HG03097 (cell line): ENCODE measurements around the gene NUS1.
"Not testable (repeated sequence)": the region's sequence is repeated elsewhere in the genome, so short reads cannot be mapped to it uniquely, and the experiment has no call there.

ENCODE experiments used
- ATAC-seq: cut with Tn5 transposase; IDR thresholded peaks from one replicate; pipeline ENCODE4 v1.9.1; 2021; ENCODE audit not compliant: unreplicated experiment, low FRiP score

NUS1 gene

DNA sequence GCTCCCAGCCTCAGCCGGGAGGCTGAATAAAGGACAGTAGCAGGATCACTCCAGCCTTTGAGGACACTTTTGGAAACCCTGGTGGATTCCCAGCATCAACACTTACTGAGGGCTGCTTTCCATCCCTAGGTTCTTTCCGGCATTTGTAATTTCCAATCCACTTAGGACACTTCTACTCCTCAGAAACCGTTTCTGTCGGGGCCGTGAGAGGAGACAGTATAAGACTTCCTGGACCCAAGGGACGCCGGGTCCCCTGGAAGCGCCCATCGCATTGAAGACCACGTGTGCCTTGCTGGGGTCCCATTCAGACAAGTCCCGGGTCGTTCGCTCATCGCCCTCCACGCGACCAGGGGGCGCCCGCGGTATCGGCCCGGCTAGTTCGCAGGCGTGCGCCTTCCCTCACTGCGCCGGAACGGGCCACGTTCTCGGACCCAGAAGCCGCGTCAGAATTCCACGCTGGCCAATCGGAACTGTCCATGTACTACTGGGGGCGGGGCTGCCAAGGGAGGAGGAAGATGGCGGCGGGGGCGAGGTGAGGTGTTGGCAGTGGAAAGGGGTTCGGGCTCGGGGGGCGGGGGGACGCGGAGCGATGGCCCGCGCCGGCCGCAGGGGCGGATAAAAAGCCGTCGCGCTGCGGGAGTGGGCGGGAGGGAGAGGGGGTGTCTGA lies at the start of gene NUS1:
Gene NUS1, plus strand, starts transcription at position 479 of the 667 bp plus-strand sequence. CDS start 202 bp downstream, outside the sequence.
- peak; percentile 98 for ATAC-seq

GRCh38 chr6:117627533-117627932 lies 47.7 kb upstream of the NUS1 start:
- no peak for ATAC-seq

- ATAC-seq, result no peak
Observed at GRCh38 chr6:117629119-117629660, 46.1 kb upstream of the NUS1 start.

GRCh38 chr6:117637770-117638169 lies 37.5 kb upstream of the NUS1 start:
- ATAC-seq, result no peak

GRCh38 chr6:117642976-117643375 lies 32.3 kb upstream of the NUS1 start:
- no peak for ATAC-seq

GRCh38 chr6:117651984-117652383 lies 23.3 kb upstream of the NUS1 start:
- not testable (repeated sequence) for ATAC-seq

DNA sequence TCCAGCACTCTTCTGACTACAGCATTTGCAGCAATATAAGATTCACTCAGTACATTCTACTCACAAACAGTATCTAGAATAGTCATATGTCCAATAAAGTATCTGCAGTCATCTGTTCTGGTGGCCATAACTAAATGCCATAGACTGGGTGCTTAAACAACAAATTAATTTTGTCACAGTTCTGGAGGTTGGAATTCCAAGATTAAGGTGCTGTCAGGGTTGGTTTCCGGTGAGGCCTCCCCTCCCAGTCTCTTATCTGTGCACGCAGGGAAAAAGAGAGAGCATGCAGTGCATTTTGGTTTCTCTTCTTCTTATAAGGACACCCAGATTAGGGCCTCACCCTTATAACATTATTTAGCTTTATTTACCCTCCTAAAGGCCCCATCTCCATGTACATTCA lies 21.3 kb upstream of the NUS1 start:
- ATAC-seq, result no peak

DNA sequence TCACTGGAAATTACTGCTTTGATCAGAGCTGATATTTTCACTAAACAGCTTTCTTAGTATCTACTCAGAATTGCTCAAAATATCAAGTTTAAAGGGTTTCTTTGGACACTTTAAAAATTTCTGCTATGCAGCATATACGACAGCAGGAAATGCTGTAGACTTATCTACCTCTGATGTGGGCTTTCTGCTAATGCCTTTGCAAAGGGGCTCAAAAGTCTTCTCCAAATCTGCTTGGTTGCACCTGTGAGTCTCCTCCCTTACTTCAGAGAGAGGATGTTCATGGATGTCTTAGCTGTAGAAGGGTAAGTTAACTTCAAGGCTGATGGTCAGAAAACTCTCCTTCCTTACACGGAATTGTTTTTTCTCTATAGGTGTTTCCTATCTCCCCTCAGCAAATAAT lies 19.9 kb upstream of the NUS1 start:
- ATAC-seq, result no peak

DNA sequence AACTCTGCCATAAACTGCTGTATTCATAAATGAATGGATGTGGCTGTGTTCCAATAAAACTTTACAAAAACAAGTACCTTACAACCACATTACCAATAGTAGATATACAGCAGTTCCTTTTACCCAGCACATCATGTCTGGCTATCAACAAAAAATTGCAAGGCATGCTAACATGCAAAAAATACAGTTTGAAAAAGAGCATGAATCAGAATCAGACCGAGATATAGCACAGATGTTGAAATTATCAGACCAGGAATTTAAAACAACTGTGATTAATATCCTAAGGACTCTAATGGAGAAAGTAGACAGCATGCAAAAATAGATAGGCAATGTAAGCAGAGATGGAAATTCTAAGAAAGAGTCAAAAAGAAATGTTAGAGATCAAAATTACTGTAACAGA lies 8.4 kb upstream of the NUS1 start:
- no peak for ATAC-seq

GRCh38 chr6:117668736-117669135 lies 6.5 kb upstream of the NUS1 start:
- ATAC-seq, result no peak

GRCh38 chr6:117674503-117674902 lies 766 bp upstream of the NUS1 start:
- ATAC-seq, result no peak

DNA sequence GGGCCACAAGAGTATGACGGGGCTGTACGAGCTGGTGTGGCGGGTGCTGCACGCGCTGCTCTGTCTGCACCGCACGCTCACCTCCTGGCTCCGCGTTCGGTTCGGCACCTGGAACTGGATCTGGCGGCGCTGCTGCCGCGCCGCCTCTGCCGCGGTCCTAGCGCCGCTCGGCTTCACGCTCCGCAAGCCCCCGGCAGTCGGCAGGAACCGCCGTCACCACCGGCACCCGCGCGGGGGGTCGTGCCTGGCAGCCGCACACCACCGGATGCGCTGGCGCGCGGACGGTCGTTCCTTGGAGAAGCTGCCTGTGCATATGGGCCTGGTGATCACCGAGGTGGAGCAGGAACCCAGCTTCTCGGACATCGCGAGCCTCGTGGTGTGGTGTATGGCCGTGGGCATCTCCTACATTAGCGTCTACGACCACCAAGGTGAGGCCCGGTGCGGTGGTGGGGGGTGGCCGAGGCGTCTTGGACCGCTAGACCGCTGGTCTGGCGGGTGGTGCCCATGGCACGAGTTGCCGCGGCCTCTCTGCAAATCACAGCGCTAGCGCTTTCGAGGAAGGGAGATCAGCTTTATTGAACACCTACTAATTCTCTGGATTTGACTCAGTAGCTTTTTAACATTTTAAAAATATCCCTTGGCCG lies 511 bp downstream of the NUS1 start:
- peak; percentile 22 for ATAC-seq

DNA sequence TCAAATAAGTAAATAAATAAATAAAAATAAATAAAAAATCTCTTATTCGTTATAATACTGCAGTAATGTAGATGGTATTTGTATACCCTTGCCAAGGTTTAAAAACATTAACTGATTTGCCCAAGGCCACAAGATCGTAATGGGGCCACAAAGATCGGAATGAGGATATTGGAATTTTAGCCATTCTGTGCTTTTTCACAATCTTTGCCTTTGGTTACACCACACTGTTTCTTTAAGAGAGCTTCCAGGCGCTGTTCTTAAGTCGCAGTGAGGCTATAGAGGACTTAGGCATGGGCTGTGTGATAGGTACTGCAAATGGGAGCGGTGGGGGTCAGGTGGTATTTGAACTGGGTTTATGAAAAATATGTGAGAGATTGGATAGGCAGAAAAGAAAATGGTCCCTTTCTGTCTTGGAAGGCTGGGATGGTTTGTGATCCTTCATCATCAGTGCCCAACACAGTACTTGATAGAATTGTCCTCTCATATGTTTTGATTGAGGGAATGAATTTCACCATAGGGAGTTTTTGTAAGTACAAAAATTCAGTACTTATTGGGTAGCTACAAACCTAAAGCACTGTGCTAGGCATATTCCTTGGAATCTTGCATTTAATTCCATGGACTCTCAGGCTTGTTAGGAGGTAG lies 1.4 kb downstream of the NUS1 start:
- ATAC-seq, result no peak

DNA sequence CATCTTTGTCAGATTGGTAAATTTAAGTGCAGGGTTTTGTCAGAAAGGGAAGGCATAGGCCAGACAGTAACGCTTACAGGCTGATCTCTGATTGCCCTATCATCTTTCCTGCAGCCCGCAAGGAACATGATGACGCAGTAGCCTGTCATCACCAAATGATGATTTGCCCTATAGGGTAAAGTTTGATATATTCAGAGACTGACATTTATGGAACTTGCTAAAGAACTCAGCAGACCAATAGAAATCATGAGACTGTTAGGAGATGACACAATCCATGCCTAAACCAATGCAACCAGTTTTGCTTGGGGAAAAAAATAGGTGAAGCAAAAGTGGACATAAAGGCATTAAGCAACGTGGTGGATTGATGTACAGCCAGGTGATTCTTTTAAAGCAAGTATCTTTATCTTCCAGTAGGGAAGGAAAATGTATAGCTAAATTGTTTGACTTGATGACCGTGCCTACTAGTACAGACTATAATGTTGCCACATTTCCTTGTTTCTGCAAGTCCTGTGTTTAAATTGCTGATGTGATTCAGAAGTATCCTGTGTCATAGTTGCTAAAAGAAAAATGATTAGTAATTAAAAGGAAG lies 2.4 kb downstream of the NUS1 start:
- no peak for ATAC-seq

DNA sequence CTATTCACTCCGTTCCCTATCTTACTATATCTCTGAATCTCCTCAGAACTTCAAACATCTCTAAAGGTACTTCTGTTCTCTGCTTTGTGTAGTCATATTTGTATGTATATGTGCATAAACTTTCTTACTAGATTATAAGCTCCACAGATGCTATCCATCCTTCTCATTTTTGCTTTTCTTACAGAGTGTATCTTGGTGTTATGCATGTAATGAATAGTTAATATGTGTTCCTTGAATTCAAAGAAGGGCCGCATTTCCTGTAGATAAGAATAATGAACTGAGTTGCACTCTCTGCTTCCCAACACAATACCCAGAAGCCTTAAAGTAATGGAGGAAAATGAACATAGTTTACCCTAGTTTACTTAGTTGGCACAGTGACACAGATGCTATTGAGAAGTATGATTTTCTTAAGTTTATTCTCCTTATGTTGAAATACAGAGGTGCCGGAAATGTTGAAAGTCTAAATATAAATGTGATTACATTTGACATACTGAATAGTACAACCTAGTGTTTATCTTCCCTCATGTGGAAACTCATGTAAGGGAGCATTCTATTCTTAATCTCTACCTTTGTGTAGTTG lies 6.0 kb downstream of the NUS1 start:
- ATAC-seq, result no peak

DNA sequence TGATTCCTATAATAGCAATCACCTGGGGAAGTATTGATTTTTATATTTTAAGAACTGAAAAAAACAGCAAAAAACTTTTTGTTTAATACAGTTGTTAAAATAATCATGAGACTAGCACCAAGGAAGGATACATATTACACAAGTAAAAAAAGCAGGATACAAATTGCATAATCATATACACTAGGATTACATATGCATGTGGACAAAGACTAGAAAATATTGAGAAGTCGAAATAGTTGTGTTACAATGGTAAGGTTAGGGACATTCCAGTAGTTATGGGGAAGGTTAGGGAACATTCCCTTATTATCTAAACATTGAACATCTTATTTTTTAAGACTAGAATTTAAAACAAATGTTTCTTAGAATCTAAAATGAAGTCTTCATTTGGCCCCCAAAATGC lies 9.5 kb downstream of the NUS1 start:
- no peak for ATAC-seq

- ATAC-seq, result no peak
Observed at GRCh38 chr6:117685359-117685758, 10.1 kb downstream of the NUS1 start.

GRCh38 chr6:117687021-117687648 lies 11.9 kb downstream of the NUS1 start:
- ATAC-seq, result no peak

DNA sequence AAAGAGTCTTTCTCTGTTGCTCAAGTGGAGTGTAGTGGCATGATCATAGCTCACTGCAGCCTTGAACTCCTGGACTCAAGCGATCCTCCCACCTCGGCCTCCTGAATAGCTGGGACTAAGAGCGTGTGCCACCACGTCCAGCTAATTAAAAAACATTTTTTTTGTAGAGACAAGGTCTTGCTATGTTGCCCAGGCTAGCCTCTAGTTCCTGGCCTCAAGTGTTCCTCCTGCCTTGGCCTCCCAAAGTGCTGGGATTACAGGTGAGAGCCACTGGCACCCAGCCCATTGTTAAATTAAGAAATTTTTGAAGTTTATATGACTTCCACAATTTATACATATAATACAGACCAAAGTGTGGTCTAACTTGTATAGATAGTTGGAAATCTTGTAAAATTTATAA lies 14.3 kb downstream of the NUS1 start:
- ATAC-seq, result not testable (repeated sequence)

DNA sequence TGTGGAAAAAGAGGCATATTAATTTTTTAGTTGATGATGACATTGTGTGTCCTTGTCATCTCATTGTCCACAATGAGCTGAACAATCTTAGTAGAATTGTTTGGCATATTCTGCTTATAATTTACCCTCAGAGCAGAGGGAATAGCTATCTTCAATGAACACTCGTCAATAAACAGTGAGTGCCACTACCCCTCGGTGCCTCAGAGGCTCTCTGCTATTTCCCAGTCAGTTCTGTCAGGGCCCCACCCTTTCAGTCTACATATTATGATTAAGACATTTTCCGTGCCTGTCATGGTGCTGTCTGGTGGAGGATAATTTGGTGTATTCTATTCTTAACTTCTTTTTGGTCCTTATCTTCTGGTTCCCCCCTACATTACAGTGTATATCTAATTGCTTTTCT lies 31.2 kb downstream of the NUS1 start:
- no peak for ATAC-seq
